CD14-positive monocyte (primary cell): ENCODE data around the gene SAMD4B. TPM values are rescaled to one million over a fixed set of nuclear protein-coding genes. Genes with fewer than 3 reads are reported as not detected.
A peak's percentile ranks its signal among the peaks of the same experiment; 100 is the strongest.

Experiments used
- DNase-seq, 3 donors: peaks; one replicate each; pipeline ENCODE4 v3.0.0-alpha.2; 2011 to 2022
- H2AFZ ChIP-seq: 2 replicates; pipeline ENCODE4 v1.6.0; 2012; ENCODE audit warnings: mild to moderate bottlenecking, low read depth, low read length, inconsistent platforms; ENCODE audit not compliant: insufficient read depth, poor library complexity, severe bottlenecking
- H3K27ac ChIP-seq, 2 donors: 1 replicate in 1 of 2; 2 replicates in 1 of 2; pipeline ENCODE4 v1.5.1; 2012 to 2013; ENCODE audit warnings: low read length in 2 of 2, control low read depth in 1 of 2, inconsistent platforms in 1 of 2, low read depth in 1 of 2, mild to moderate bottlenecking in 1 of 2
- H3K27me3 ChIP-seq, 2 donors: one replicate each; pipeline versions ENCODE4 v1.6.0 to v1.6.1; 2011 to 2013; ENCODE audit warnings: low read length in 2 of 2; ENCODE audit not compliant: control insufficient read depth in 2 of 2, insufficient read depth in 2 of 2
- H3K36me3 ChIP-seq, 2 donors: replicated peaks in 1 of 2; 1 replicate in 1 of 2; 2 replicates in 1 of 2; pipeline versions ENCODE4 v1.5.1 to v1.6.1; 2012 to 2013; ENCODE audit warnings: low read length in 2 of 2, control low read depth in 1 of 2, inconsistent platforms in 1 of 2, mild to moderate bottlenecking in 1 of 2; ENCODE audit not compliant: insufficient read depth in 2 of 2, control insufficient read depth in 1 of 2
- H3K4me1 ChIP-seq, 2 donors: 1 replicate in 1 of 2; 2 replicates in 1 of 2; pipeline versions ENCODE4 v1.5.1 to v1.6.1; 2012 to 2013; ENCODE audit warnings: low read length in 2 of 2, control low read depth in 1 of 2, inconsistent platforms in 1 of 2, mild to moderate bottlenecking in 1 of 2, moderate library complexity in 1 of 2; ENCODE audit not compliant: insufficient read depth in 2 of 2, control insufficient read depth in 1 of 2
- H3K4me2 ChIP-seq: replicated peaks from 2 replicates; pipeline ENCODE3; 2012; ENCODE audit warnings: low read length, moderate library complexity, mild to moderate bottlenecking; ENCODE audit not compliant: poor library complexity, severe bottlenecking; ENCODE audit errors: extremely low read depth
- H3K4me3 ChIP-seq, 3 experiments: fragments of 200-600 bp in 1 of 3; sonication (generic) in 1 of 3; replicated peaks in 1 of 3; 1 replicate in 2 of 3; 2 replicates in 1 of 3; pipeline ENCODE4 v1.5.1; 2011 to 2013; ENCODE audit warnings: low read length in 3 of 3, mild to moderate bottlenecking in 3 of 3, control low read depth in 2 of 3, low read depth in 2 of 3, inconsistent platforms in 1 of 3, moderate library complexity in 1 of 3
- H3K79me2 ChIP-seq: 2 replicates; pipeline ENCODE4 v1.6.0; 2012; ENCODE audit warnings: mild to moderate bottlenecking, control low read depth, inconsistent platforms, low read length, moderate library complexity; ENCODE audit not compliant: insufficient read depth
- H3K9ac ChIP-seq: 2 replicates; pipeline ENCODE4 v1.6.0; 2017; ENCODE audit warnings: low read length, mild to moderate bottlenecking; ENCODE audit not compliant: insufficient read depth, poor library complexity, severe bottlenecking
- H3K9me3 ChIP-seq, 2 donors: replicated peaks in 1 of 2; 1 replicate in 1 of 2; 2 replicates in 1 of 2; pipeline versions ENCODE4 v1.5.1 to v1.6.1; 2012 to 2013; ENCODE audit warnings: low read length in 2 of 2, control low read depth in 1 of 2; ENCODE audit not compliant: control insufficient read depth in 1 of 2, insufficient read depth in 1 of 2
- H4K20me1 ChIP-seq: 2 replicates; pipeline ENCODE4 v1.6.0; 2012; ENCODE audit warnings: mild to moderate bottlenecking, low read length, control low read depth, moderate library complexity; ENCODE audit not compliant: insufficient read depth
- H3K27ac Mint-ChIP-seq, 7 donors: one replicate each; pipeline ENCODE4 v1.8.0; 2020; ENCODE audit warnings: mild to moderate bottlenecking in 7 of 7, mixed read lengths in 7 of 7, moderate library complexity in 6 of 7, inconsistent platforms in 2 of 7
- H3K27me3 Mint-ChIP-seq, 3 donors: one replicate each; pipeline ENCODE4 v1.8.0; 2021 to 2022; ENCODE audit warnings: low read depth in 3 of 3, mild to moderate bottlenecking in 3 of 3, mixed read lengths in 3 of 3, moderate library complexity in 3 of 3, inconsistent platforms in 1 of 3
- H3K36me3 Mint-ChIP-seq, 2 donors: one replicate each; pipeline ENCODE4 v1.8.0; 2020; ENCODE audit warnings: mixed read lengths in 2 of 2, inconsistent platforms in 1 of 2, mild to moderate bottlenecking in 1 of 2
- H3K4me1 Mint-ChIP-seq: one replicate; pipeline ENCODE4 v1.8.0; 2020; ENCODE audit warnings: mild to moderate bottlenecking, mixed read lengths
- H3K4me3 Mint-ChIP-seq, 2 donors: one replicate each; pipeline ENCODE4 v1.8.0; 2020; ENCODE audit warnings: mild to moderate bottlenecking in 2 of 2, mixed read lengths in 2 of 2, moderate library complexity in 1 of 2
- H3K9me3 Mint-ChIP-seq, 7 donors: one replicate each; pipeline ENCODE4 v1.8.0; 2020 to 2022; ENCODE audit warnings: mixed read lengths in 7 of 7, mild to moderate bottlenecking in 6 of 7, moderate library complexity in 6 of 7, inconsistent platforms in 2 of 7
- CTCF ChIP-seq: fragments of 200-600 bp; IDR thresholded peaks from one replicate; pipeline ENCODE4 v1.8.0; 2022; ENCODE audit warnings: antibody characterized with exemption, mild to moderate bottlenecking
- WGBS: methylation state at CpG from one replicate; pipeline ENCODE4 v1.1.5; 2013; ENCODE audit warnings: missing lambda C conversion rate; ENCODE audit not compliant: insufficient coverage; 5-methylcytosine and 5-hydroxymethylcytosine counted together
- intact Hi-C, 2 donors: fragments of 100-400 bp; cut with micrococcal nuclease; formaldehyde crosslinking; loops; one replicate each; pipeline versions ENCODE4 v1.15.0 to v1.15.1; 2023
- polyA plus RNA-seq, 3 donors: library from polyadenylated mRNA; depleted of rRNA in 1 of 3; unstranded in 2 of 3; stranded (reverse) in 1 of 3; fragments of 300-500 nt in 2 of 3; fragments of >200 nt in 1 of 3; fragmentation: Illumina TruSeq in 2 of 3; gene quantifications; 1 replicate in 2 of 3; 2 replicates in 1 of 3; pipeline ENCODE4 v1.2.3, GENCODE V29; 2012 to 2021

Gene SAMD4B
- polyA plus RNA-seq, 3 donors, result 4.5 to 56.6 (median 5.6) TPM

GRCh38 chr19:39306075-39306474, 36.1 kb upstream of the SAMD4B start:
- Histone ChIP-seq H3K79me2 (no peaks in the 10 kb centered on the region), H3K9me3 (peaks cover 0 to 5% of the 10 kb centered on the region in 2 donors), H3K4me3 (no peak overlapping the region), H3K36me3 (no peaks in the 10 kb centered on the region), H2AFZ (no peak overlapping the region), H3K4me2 (no peak overlapping the region), H3K27me3 (no peaks in the 10 kb centered on the region), H4K20me1 (no peaks in the 10 kb centered on the region), H3K4me1 (no peaks in the 10 kb centered on the region), H3K27ac (no peak overlapping the region), H3K9ac (no peak overlapping the region)
- TF ChIP-seq CTCF, result no peak
- H3K27ac Mint-ChIP-seq, result no peak overlapping the region
- H3K27me3 Mint-ChIP-seq, result peaks cover 0 to 4% (median 4%) of the 10 kb centered on the region in 3 donors
- intact Hi-C loops, result no loop called here
- DNase-seq, result no peak
- H3K4me1 Mint-ChIP-seq, result peaks cover 13% of the 10 kb centered on the region
- no peak overlapping the region for H3K4me3 Mint-ChIP-seq
- peaks cover 0 to 4% (median 0%) of the 10 kb centered on the region in 7 donors for H3K9me3 Mint-ChIP-seq
- H3K36me3 Mint-ChIP-seq, result peaks cover 4 to 25% of the 10 kb centered on the region in 2 donors

GRCh38 chr19:39307046-39307821, 35.0 kb upstream of the SAMD4B start:
- H3K27ac ChIP-seq, result no peak overlapping the region
- no peak overlapping the region for H3K4me3 ChIP-seq
- peaks cover 0 to 4% (median 0%) of the 10 kb centered on the region in 7 donors for H3K9me3 Mint-ChIP-seq
- H3K4me1 ChIP-seq, result no peaks in the 10 kb centered on the region
- no peaks in the 10 kb centered on the region for H3K27me3 ChIP-seq
- no peak overlapping the region for H2AFZ ChIP-seq
- intact Hi-C loops, result no loop called here
- H3K27me3 Mint-ChIP-seq, result peaks cover 0 to 4% (median 4%) of the 10 kb centered on the region in 3 donors
- H3K9me3 ChIP-seq, result peaks cover 0 to 5% of the 10 kb centered on the region in 2 donors
- H4K20me1 ChIP-seq, result no peaks in the 10 kb centered on the region
- no peak for TF ChIP-seq CTCF
- H3K27ac Mint-ChIP-seq, result peak overlapping the region in 1 of 7 donors; percentile 4
- no peak overlapping the region for H3K9ac ChIP-seq
- H3K36me3 ChIP-seq, result peaks cover 0 to 5% of the 10 kb centered on the region in 2 donors
- DNase-seq, result no peak
- H3K79me2 ChIP-seq, result no peaks in the 10 kb centered on the region
- H3K36me3 Mint-ChIP-seq, result peaks cover 12 to 31% of the 10 kb centered on the region in 2 donors
- H3K4me3 Mint-ChIP-seq, result no peak overlapping the region
- WGBS, result 88% methylated on average over 64 of the region's 71 CpGs
- H3K4me2 ChIP-seq, result no peak overlapping the region
- peaks cover 18% of the 10 kb centered on the region for H3K4me1 Mint-ChIP-seq
